Small intestine (tissue), 7 donors: ENCODE results near the gene BTNL9. TPM values are rescaled to one million over a fixed set of nuclear protein-coding genes. Genes with fewer than 3 reads are reported as not detected.
"Not testable (repeated sequence)": the region's sequence is repeated elsewhere in the genome, so short reads cannot be mapped to it uniquely, and the experiment has no call there.

Source experiments
- DNase-seq, 2 donors: peaks; one replicate each; pipeline versions ENCODE4 v3.0.0 to v3.0.0-alpha.2; 2013
- FAIRE-seq: peaks from 2 replicates; lab custom pipeline; 2012; peaks lifted over from hg19 to GRCh38; lab: Jason Lieb, UNC
- H3K27ac ChIP-seq, 3 donors: one replicate each; pipeline ENCODE4 v1.5.1; 2013; ENCODE audit warnings: low read length in 2 of 3, mild to moderate bottlenecking in 2 of 3, control low read depth in 1 of 3, inconsistent platforms in 1 of 3, low read depth in 1 of 3, moderate library complexity in 1 of 3
- H3K27me3 ChIP-seq, 3 donors: one replicate each; pipeline ENCODE4 v1.6.1; 2013; ENCODE audit warnings: low read length in 3 of 3, inconsistent platforms in 1 of 3; ENCODE audit not compliant: control insufficient read depth in 3 of 3, insufficient read depth in 3 of 3
- H3K36me3 ChIP-seq, 3 donors: one replicate each; pipeline ENCODE4 v1.6.1; 2013; ENCODE audit warnings: low read length in 3 of 3, inconsistent platforms in 1 of 3, low read depth in 1 of 3, mild to moderate bottlenecking in 1 of 3, moderate library complexity in 1 of 3; ENCODE audit not compliant: control insufficient read depth in 3 of 3, insufficient read depth in 2 of 3
- H3K4me1 ChIP-seq, 3 donors: one replicate each; pipeline ENCODE4 v1.6.1; 2013; ENCODE audit warnings: low read length in 2 of 3, inconsistent platforms in 1 of 3, low read depth in 1 of 3, mild to moderate bottlenecking in 1 of 3, moderate library complexity in 1 of 3; ENCODE audit not compliant: control insufficient read depth in 3 of 3, insufficient read depth in 2 of 3
- H3K4me3 ChIP-seq, 3 donors: one replicate each; pipeline ENCODE4 v1.5.1; 2013; ENCODE audit warnings: low read length in 3 of 3, control low read depth in 1 of 3, inconsistent platforms in 1 of 3, low read depth in 1 of 3, mild to moderate bottlenecking in 1 of 3, moderate library complexity in 1 of 3
- H3K9me3 ChIP-seq, 2 donors: one replicate each; pipeline ENCODE4 v1.6.1; 2013; ENCODE audit warnings: low read depth in 1 of 2, low read length in 1 of 2; ENCODE audit not compliant: control insufficient read depth in 2 of 2, insufficient read depth in 1 of 2
- WGBS, 3 donors: extraction: QIAGEN DNeasy Blood & Tissue Kit; methylation state at CpG; one replicate each; pipeline ENCODE4 v1.1.7; 2013; 5-methylcytosine and 5-hydroxymethylcytosine counted together
- polyA plus RNA-seq, 4 donors: library from polyadenylated mRNA; stranded (reverse) in 3 of 4; unstranded in 1 of 4; fragments of 200-250 nt in 3 of 4; fragments of 120-200 nt in 1 of 4; gene quantifications; one replicate each; pipeline versions ENCODE4 v1.2.1 to v1.2.3, GENCODE V29; 2013
- donor health status: healthy with polysubstance abuse.
- donor health status: control.
- donor health status: control.
- donor health status: Bipolar disorder and iron deficiency.
- donor health status: healthy.

The BTNL9 gene
- polyA plus RNA-seq, 4 donors: 0.27 to 6.5 (median 2.7) TPM

DNA sequence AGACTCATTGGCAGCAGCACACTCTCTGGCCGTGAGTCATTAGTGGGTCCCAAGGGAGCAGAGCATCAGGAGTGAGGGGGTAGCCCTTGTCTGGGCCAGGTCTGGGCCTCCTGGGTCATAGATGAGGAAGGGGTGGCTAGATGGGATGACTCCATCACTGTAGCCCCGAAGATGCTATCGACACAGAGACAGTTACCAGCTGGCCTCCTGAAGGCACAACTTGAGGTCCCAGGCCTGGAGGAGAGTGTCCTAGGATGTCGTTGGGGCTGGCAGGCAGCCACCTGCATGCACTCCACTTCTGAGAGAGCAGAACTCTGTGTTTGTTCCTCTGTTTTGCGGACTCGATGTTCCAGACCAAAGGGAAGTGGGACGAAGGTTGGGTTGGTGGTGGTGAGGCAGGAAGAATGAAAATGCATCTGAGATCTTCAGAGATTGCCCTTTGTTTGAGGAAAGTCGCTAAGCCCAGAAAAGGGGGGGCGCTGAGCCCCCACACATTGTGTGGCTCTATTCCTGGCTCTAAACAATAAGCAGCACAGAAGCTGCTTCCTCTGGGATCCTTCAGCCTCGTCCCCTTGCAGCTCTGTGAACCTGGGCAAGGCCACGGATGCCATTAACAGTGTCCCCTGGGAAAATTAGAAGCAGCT lies 4.7 kb downstream of the BTNL9 start:
- peaks cover 0 to 19% (median 13%) of the 10 kb centered on the region in 3 donors for H3K27me3 ChIP-seq
- 46 to 54% (median 50%) methylated on average over 11 of the region's 11 CpGs for WGBS, 3 donors
- H3K36me3 ChIP-seq: no peaks in the 10 kb centered on the region
- no peaks in the 10 kb centered on the region for H3K9me3 ChIP-seq
- H3K4me1 ChIP-seq: no peaks in the 10 kb centered on the region
- no peak overlapping the region for H3K4me3 ChIP-seq
- FAIRE-seq (no peak), DNase-seq (no peak)
- no peak overlapping the region for H3K27ac ChIP-seq

DNA sequence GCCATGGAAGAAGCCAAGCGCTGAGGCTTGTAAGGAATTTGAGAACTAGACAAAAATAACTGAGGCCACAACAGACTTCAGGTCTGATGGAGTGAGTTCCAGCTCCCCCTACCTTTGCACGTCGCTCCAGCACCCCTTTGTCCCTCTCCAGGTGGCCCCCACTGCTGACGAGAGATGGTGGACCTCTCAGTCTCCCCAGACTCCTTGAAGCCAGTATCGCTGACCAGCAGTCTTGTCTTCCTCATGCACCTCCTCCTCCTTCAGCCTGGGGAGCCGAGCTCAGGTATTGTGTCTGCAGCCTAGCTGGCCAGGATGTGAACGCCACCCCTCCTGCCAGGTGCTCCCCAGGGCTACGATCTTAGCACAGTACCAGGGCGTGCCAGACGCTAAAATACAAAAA lies 5.2 kb downstream of the BTNL9 start:
- H3K36me3 ChIP-seq: no peaks in the 10 kb centered on the region
- DNase-seq (no peak), FAIRE-seq (no peak)
- peak overlapping the region in 1 of 3 donors; percentile 17 for H3K27ac ChIP-seq
- no peaks in the 10 kb centered on the region for H3K9me3 ChIP-seq
- H3K4me3 ChIP-seq: no peak overlapping the region
- no peaks in the 10 kb centered on the region for H3K4me1 ChIP-seq
- WGBS, 3 donors: 31 to 45% (median 41%) methylated on average over 10 of the region's 10 CpGs
- H3K27me3 ChIP-seq: peaks cover 0 to 24% (median 17%) of the 10 kb centered on the region in 3 donors

DNA sequence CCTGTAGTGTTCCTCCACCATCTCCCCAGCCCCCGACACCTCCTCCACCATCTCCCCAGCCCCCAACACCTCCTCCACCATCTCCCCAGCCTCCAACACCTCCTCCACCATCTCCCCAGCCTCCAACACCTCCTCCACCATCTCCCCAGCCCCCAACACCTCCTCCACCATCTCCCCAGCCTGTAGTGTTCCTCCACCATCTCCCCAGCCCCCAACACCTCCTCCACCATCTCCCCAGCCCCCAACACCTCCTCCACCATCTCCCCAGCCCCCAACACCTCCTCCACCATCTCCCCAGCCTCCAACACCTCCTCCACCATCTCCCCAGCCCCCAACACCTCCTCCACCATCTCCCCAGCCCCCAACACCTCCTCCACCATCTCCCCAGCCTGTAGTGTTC lies 5.8 kb downstream of the BTNL9 start:
- H3K9me3 ChIP-seq, FAIRE-seq, DNase-seq, H3K36me3 ChIP-seq, H3K4me3 ChIP-seq, H3K4me1 ChIP-seq, H3K27ac ChIP-seq: not testable (repeated sequence)
- H3K27me3 ChIP-seq: peaks cover 0 to 28% (median 20%) of the 10 kb centered on the region in 3 donors
- WGBS, 3 donors: 0 to 11% (median 11%) methylated on average over 1 of the region's 1 CpG

DNA sequence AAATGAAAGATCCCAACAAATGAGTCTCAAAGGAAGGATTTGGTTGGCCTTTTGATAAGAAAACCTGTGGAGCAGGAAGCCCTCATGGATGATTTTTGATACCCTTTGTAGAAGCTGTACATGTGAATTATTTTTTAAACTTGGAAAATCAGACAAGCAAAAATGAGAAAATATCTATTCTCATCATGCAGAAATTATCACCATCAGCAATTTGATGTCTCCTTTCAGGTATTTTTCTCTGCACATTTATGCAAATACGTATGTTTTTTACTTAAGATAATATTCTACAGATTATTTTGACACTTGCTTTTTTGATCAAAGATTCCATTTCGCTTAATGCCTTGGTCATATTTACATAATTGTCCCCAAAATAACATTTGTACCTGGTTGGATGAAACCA lies 7.2 kb downstream of the BTNL9 start:
- no peak for FAIRE-seq
- H3K27me3 ChIP-seq: peaks cover 0 to 32% (median 24%) of the 10 kb centered on the region in 3 donors
- no peak overlapping the region for H3K27ac ChIP-seq
- WGBS, 3 donors: 79 to 89% (median 81%) methylated on average over 2 of the region's 2 CpGs
- H3K4me1 ChIP-seq: peaks cover 0 to 1% (median 0%) of the 10 kb centered on the region in 3 donors
- no peaks in the 10 kb centered on the region for H3K9me3 ChIP-seq
- H3K36me3 ChIP-seq: no peaks in the 10 kb centered on the region
- no peak for DNase-seq
- no peak overlapping the region for H3K4me3 ChIP-seq

DNA sequence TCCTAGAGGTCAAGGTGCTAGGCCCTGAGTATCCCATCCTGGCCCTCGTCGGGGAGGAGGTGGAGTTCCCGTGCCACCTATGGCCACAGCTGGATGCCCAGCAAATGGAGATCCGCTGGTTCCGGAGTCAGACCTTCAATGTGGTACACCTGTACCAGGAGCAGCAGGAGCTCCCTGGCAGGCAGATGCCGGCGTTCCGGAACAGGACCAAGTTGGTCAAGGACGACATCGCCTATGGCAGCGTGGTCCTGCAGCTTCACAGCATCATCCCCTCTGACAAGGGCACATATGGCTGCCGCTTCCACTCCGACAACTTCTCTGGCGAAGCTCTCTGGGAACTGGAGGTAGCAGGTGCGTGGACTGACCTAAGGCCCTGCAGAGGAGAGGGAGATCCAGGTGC lies 7.9 kb downstream of the BTNL9 start:
- no peaks in the 10 kb centered on the region for H3K9me3 ChIP-seq
- no peaks in the 10 kb centered on the region for H3K36me3 ChIP-seq
- peaks cover 0 to 32% (median 24%) of the 10 kb centered on the region in 3 donors for H3K27me3 ChIP-seq
- WGBS, 3 donors: 91 to 93% (median 91%) methylated on average over 15 of the region's 15 CpGs
- H3K27ac ChIP-seq: no peak overlapping the region
- no peak for FAIRE-seq
- H3K4me3 ChIP-seq: no peak overlapping the region
- peaks cover 0 to 4% (median 0%) of the 10 kb centered on the region in 3 donors for H3K4me1 ChIP-seq
- DNase-seq: no peak

DNA sequence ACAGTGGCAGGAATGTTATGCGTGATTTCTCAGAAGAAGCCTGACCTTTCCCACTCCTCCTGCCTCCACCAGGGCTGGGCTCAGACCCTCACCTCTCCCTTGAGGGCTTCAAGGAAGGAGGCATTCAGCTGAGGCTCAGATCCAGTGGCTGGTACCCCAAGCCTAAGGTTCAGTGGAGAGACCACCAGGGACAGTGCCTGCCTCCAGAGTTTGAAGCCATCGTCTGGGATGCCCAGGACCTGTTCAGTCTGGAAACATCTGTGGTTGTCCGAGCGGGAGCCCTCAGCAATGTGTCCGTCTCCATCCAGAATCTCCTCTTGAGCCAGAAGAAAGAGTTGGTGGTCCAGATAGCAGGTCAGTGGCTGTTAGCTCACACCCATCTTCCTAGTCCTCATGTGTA lies 9.9 kb downstream of the BTNL9 start:
- Histone ChIP-seq H3K27me3 (peaks cover 0 to 46% (median 33%) of the 10 kb centered on the region in 3 donors), H3K27ac (no peak overlapping the region), H3K36me3 (no peaks in the 10 kb centered on the region), H3K4me1 (peaks cover 0 to 8% (median 7%) of the 10 kb centered on the region in 3 donors), H3K9me3 (no peaks in the 10 kb centered on the region), H3K4me3 (no peak overlapping the region)
- no peak for FAIRE-seq
- WGBS, 3 donors: 82 to 90% (median 90%) methylated on average over 5 of the region's 5 CpGs
- no peak for DNase-seq

DNA sequence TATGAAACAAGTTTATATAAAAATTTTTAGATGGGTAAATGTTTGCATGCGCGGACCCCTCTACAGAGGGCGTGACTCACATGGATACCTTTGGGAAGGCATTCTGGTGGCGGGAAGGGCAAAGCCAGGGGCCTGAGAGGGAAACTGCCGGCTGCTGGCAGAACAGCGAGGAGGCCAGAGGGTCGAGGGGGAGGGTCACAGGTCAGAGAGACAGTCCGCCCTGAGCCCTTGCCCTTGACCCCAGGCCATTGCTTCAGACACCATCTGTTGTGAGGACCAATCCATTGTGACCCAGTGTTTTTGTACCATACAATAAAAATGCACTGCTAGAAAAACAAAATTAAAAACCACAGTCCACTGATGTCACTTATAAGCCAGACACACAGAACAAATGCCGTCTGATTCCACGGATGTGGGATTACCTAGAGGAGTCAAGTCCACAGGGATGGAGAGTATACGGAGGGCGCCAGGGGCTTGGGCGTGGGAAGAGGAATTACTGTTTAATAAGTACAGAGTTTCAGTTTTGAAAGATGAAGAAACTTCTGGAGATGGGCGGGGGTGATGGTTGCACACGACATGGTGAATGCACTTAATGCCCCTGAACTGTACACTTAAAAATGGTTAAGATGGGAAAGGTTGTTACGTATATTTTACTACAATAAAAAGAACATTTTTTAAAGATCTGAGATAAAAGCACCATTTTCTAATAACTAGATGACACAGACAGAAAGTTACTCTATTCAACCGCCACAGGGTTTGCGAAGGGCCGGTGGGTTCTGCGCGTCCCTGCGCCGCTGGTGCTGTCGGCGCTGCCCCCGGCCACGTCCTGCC lies 12.0 kb downstream of the BTNL9 start:
- H3K4me1 ChIP-seq: peaks cover 0 to 8% (median 7%) of the 10 kb centered on the region in 3 donors
- DNase-seq (no peak), FAIRE-seq (no peak)
- no peaks in the 10 kb centered on the region for H3K36me3 ChIP-seq
- WGBS, 3 donors: 18 to 22% (median 21%) methylated on average over 27 of the region's 27 CpGs
- no peak overlapping the region for H3K27ac ChIP-seq
- H3K27me3 ChIP-seq: peaks cover 0 to 55% (median 35%) of the 10 kb centered on the region in 3 donors
- peak overlapping the region in 1 of 3 donors; percentile 60 for H3K4me3 ChIP-seq
- no peaks in the 10 kb centered on the region for H3K9me3 ChIP-seq

DNA sequence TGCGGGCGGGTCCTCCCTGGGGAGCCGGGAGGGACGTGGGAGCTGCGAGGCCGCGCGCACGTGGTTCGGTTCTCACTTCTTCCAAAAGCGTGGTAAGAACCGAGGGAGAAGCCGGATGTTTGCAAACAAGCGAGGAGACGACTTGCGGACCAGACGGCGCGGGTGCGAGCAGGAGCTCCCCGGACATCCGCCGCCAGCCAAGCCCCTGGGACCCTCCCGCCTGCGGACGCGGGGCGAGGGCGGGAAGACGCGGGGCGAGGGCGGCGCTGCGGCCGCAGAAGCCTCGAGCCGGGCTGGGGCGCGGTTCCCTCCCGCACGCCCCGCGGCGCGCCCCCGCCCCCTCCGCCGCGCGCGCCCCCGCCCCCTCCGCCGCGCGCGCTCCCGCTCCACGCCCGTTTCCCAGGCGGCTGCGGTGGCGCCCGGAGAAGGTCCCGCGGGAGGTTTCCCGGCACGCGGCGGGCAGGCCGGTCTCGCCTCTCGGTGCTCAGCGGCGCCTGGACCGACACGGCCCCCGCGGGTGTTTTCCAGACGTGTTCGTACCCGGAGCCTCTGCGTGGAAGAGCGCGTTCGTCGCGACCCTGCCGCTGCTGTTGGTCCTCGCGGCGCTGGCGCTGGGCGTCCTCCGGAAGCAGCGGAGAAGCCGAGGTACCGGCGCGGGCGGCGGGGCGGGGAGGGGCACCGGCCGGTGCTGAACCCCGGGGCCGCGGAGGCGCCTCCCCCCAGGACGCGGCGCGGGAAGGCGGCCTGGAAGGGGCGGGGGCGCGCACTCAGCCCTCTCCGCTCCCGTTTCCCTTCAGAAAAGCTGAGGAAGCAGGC lies 12.8 kb downstream of the BTNL9 start:
- DNase-seq (peak in 1 of 2 donors; percentile 59), FAIRE-seq (no peak)

More for the DNA sequence above, 12.8 kb downstream of the BTNL9 start:
- no peaks in the 10 kb centered on the region for H3K9me3 ChIP-seq
- WGBS, 3 donors: 1% methylated on average over 51 to 120 of the region's 120 CpGs
- H3K4me1 ChIP-seq: peaks cover 0 to 8% (median 7%) of the 10 kb centered on the region in 3 donors
- H3K27me3 ChIP-seq: peaks cover 0 to 59% (median 36%) of the 10 kb centered on the region in 3 donors
- H3K4me3 ChIP-seq: peak overlapping the region; percentile 24 to 60 (median 29)
- no peaks in the 10 kb centered on the region for H3K36me3 ChIP-seq
- no peak overlapping the region for H3K27ac ChIP-seq
